K562 (cell line): Measurements from ENCODE around the gene SLCO3A1. TPM values are rescaled to one million over a fixed set of nuclear protein-coding genes. Genes with fewer than 3 reads are reported as not detected.

Experiments
- ATAC-seq: fragments of 200-7000 bp; cut with Tn5 transposase; 3 replicates; pipeline ENCODE4 v1.9.1; 2020; ENCODE audit warnings: moderate library complexity
- BruUV-seq: library from RNA; stranded (reverse); fragments of 400-500 nt; replicated peaks from 2 replicates; lab custom pipeline; 2021; lab: Mats Ljungman, UMichigan
- CTCF ChIA-PET: fragments of 300-600 bp; formaldehyde crosslinking; extraction: SDS; loops from one replicate; lab custom pipeline; 2021; ENCODE audit warnings: low intra/inter-chr PET ratio; lab: Yijun Ruan, JAX
- POLR2A ChIA-PET: fragments of 300-600, 350-650 bp; sonication (Branson Sonifier 250); formaldehyde crosslinking; extraction: SDS; loops from one replicate; lab custom pipeline; 2021; ENCODE audit warnings: antibody characterized with exemption, inconsistent platforms; lab: Yijun Ruan, JAX
- DNase-seq, 4 experiments: peaks; one replicate each; pipeline versions ENCODE4 v3.0.0 to v3.0.0-alpha.2; 2011 to 2018; ENCODE audit warnings: low spot score in 3 of 4, mixed read lengths in 3 of 4; ENCODE audit errors: extremely low read depth in 1 of 4
- FAIRE-seq: peaks from 2 replicates; lab custom pipeline; 2011; peaks lifted over from hg19 to GRCh38; lab: Jason Lieb, UNC
- H2AFZ ChIP-seq: 2 replicates; pipeline ENCODE4 v1.6.0; 2011; ENCODE audit warnings: low read depth, low read length, control low read depth, inconsistent platforms
- H3K27ac ChIP-seq: fragments of 200-600 bp; 3 replicates; pipeline ENCODE4 v1.8.0; 2011; ENCODE audit warnings: low read depth, mild to moderate bottlenecking, control low read depth, inconsistent platforms, low read length, moderate library complexity, mixed read lengths; ENCODE audit errors: extremely low read depth
- H3K27me3 ChIP-seq, 2 experiments: fragments of 300-600 bp in 1 of 2; 2 replicates in 1 of 2; 3 replicates in 1 of 2; pipeline versions ENCODE4 v1.6.0 to v1.8.0; 2011; ENCODE audit warnings: inconsistent platforms in 2 of 2, low read length in 2 of 2, mild to moderate bottlenecking in 1 of 2, mixed read lengths in 1 of 2, moderate library complexity in 1 of 2; ENCODE audit not compliant: control insufficient read depth in 2 of 2, insufficient read depth in 2 of 2
- H3K36me3 ChIP-seq: fragments of 300-600 bp; 3 replicates; pipeline ENCODE4 v1.8.0; 2011; ENCODE audit warnings: mild to moderate bottlenecking, low read length, inconsistent platforms; ENCODE audit not compliant: control insufficient read depth, insufficient read depth
- H3K4me1 ChIP-seq, 2 experiments: fragments of 200-600 bp in 1 of 2; replicated peaks in 1 of 2; 2 replicates in 1 of 2; 3 replicates in 1 of 2; pipeline versions ENCODE4 v1.5.1 to v1.8.0; 2011; ENCODE audit warnings: inconsistent platforms in 2 of 2, low read length in 2 of 2, mild to moderate bottlenecking in 1 of 2, mixed read lengths in 1 of 2, moderate library complexity in 1 of 2; ENCODE audit not compliant: control insufficient read depth in 2 of 2, insufficient read depth in 2 of 2
- H3K4me2 ChIP-seq: 2 replicates; pipeline ENCODE4 v1.6.1; 2011; ENCODE audit warnings: low read length, control low read depth, inconsistent platforms, mixed read lengths; ENCODE audit not compliant: insufficient read depth
- H3K4me3 ChIP-seq: fragments of 200-600 bp; sonication (generic), shearing (Covaris generic); 2 replicates; pipeline ENCODE4 v1.5.1; 2016; ENCODE audit warnings: control low read depth, inconsistent platforms
- H3K79me2 ChIP-seq: fragments of 200-600 bp; 3 replicates; pipeline ENCODE4 v1.8.0; 2011; ENCODE audit warnings: low read length, inconsistent platforms; ENCODE audit not compliant: control insufficient read depth, insufficient read depth
- H3K9ac ChIP-seq, 2 experiments: 2 replicates each; pipeline versions ENCODE4 v1.6.0 to v1.6.1; 2011; ENCODE audit warnings: low read depth in 2 of 2, low read length in 2 of 2, control low read depth in 1 of 2, inconsistent platforms in 1 of 2, mild to moderate bottlenecking in 1 of 2, mixed read lengths in 1 of 2; ENCODE audit not compliant: insufficient read depth in 1 of 2
- H3K9me1 ChIP-seq: one replicate; pipeline ENCODE4 v1.6.0; 2011; ENCODE audit warnings: inconsistent platforms, mild to moderate bottlenecking, low read length, moderate library complexity; ENCODE audit not compliant: control insufficient read depth, insufficient read depth
- H3K9me3 ChIP-seq: replicated peaks from 2 replicates; pipeline ENCODE4 v1.5.1; 2011; ENCODE audit warnings: low read depth, low read length, inconsistent platforms; ENCODE audit not compliant: control insufficient read depth, insufficient read depth
- H4K20me1 ChIP-seq: replicated peaks from 2 replicates; pipeline ENCODE4 v1.6.1; 2011; ENCODE audit warnings: low read length, inconsistent platforms, mixed read lengths; ENCODE audit not compliant: control insufficient read depth, insufficient read depth
- ARHGAP35 ChIP-seq: fragments of 450-650 bp; IDR thresholded peaks from 2 replicates; pipeline ENCODE4 v1.6.1; 2018; ENCODE audit not compliant: partially characterized antibody
- ESRRA ChIP-seq: fragments of 450-650 bp; IDR thresholded peaks from 2 replicates; pipeline ENCODE4 v1.6.1; 2014; ENCODE audit warnings: low read depth, mild to moderate bottlenecking, moderate library complexity, borderline replicate concordance
- NFE2L1 ChIP-seq: fragments of 450-650 bp; IDR thresholded peaks from 2 replicates; pipeline ENCODE4 v1.6.1; 2016; ENCODE audit warnings: missing genetic modification characterization, low read depth, mild to moderate bottlenecking, missing compliant biosample characterization, moderate library complexity, borderline replicate concordance
- PHF20 ChIP-seq: fragments of 450-650 bp; IDR thresholded peaks from 2 replicates; pipeline ENCODE4 v1.6.1; 2018; ENCODE audit not compliant: partially characterized antibody
- RAD21 ChIP-seq, 2 experiments: fragments of 250-450 bp in 1 of 2; fragments of 450-650 bp in 1 of 2; sonication (Bioruptor Pico) in 1 of 2; formaldehyde crosslinking in 1 of 2; IDR thresholded peaks in 1 of 2; conservative IDR thresholded peaks in 1 of 2; 2 replicates each; pipeline versions ENCODE4 v1.4.0 to v1.8.0; 2020 to 2022; ENCODE audit warnings: mild to moderate bottlenecking in 2 of 2, moderate library complexity in 1 of 2
- RBM39 ChIP-seq: fragments of 200-400 bp; formaldehyde crosslinking; optimal IDR thresholded peaks from 2 replicates; pipeline ENCODE3; 2018; ENCODE audit warnings: low read depth, low read length
- RNF2 ChIP-seq: sonication (generic); IDR thresholded peaks from 2 replicates; pipeline ENCODE4 v1.6.1; 2016
- SMC3 ChIP-seq: conservative IDR thresholded peaks from 2 replicates; pipeline ENCODE4 v1.6.1; 2011; ENCODE audit warnings: low read depth, low read length, improper control_type of control experiment; ENCODE audit not compliant: insufficient read depth
- SRSF7 ChIP-seq: fragments of 200-400 bp; formaldehyde crosslinking; optimal IDR thresholded peaks from 2 replicates; pipeline ENCODE3; 2017; ENCODE audit warnings: mild to moderate bottlenecking, low read depth, low read length
- TCF3 ChIP-seq: sonication (generic); formaldehyde crosslinking; IDR thresholded peaks from 2 replicates; pipeline ENCODE4 v1.4.0; 2020; ENCODE audit warnings: mild to moderate bottlenecking, missing genetic modification reagents
- ZFP30 ChIP-seq: fragments of 250-450 bp; sonication (Bioruptor Pico); IDR thresholded peaks from 2 replicates; pipeline ENCODE4 v1.8.0; 2022; ENCODE audit warnings: moderate library complexity, mild to moderate bottlenecking, inconsistent platforms, borderline replicate concordance
- ZNF124 ChIP-seq: sonication (generic); formaldehyde crosslinking; IDR thresholded peaks from 2 replicates; pipeline ENCODE4 v1.8.1; 2022; ENCODE audit warnings: missing genetic modification reagents
- WGBS: fragments of 100-300 bp; shearing (Covaris generic); methylation state at CpG from one replicate; pipeline ENCODE4 v1.1.6; 2016; ENCODE audit warnings: low coverage, mixed read lengths; ENCODE audit not compliant: insufficient coverage; ENCODE audit errors: missing lambda C conversion rate; 5-methylcytosine and 5-hydroxymethylcytosine counted together
- in situ Hi-C: fragments of 300-500 bp; cut with MboI; formaldehyde crosslinking; loops from 4 replicates; pipeline ENCODE4 v1.15.0; 2018; ENCODE audit warnings: inconsistent platforms, mixed read lengths
- intact Hi-C: fragments of 100-400 bp; cut with micrococcal nuclease; formaldehyde crosslinking; loops from 2 replicates; pipeline ENCODE4 v1.14.2; 2022
- polyA plus RNA-seq, 8 experiments: library from polyadenylated mRNA; depleted of rRNA in 4 of 8; stranded (reverse) in 5 of 8; unstranded in 3 of 8; fragments of >200 nt; fragmentation: Nextera tagmentation in 2 of 8; fragmentation: Illumina TruSeq in 1 of 8; extraction: Ambion mirVana in 2 of 8; extraction: Trizol in 1 of 8; gene quantifications; 2 replicates each; pipeline versions ENCODE4 v1.2.1 to v1.2.3, GENCODE V29; 2011 to 2014; ENCODE audit warnings: inconsistent platforms in 1 of 8, missing spikeins in 1 of 8
- total RNA-seq, 7 experiments: library from RNA; depleted of rRNA in 6 of 7; stranded (reverse); fragments of >200 nt in 6 of 7; fragmentation: Illumina TruSeq in 2 of 7; extraction: Trizol in 2 of 7; gene quantifications; 2 replicates each; pipeline versions ENCODE4 v1.2.1 to v1.2.3, GENCODE V29; 2011 to 2021; ENCODE audit warnings: low replicate concordance in 1 of 7
- TF ChIP-seq, protein P1 (sequence below): fragments of 250-450 bp; sonication (Bioruptor Pico); IDR thresholded peaks from 2 replicates; pipeline ENCODE4 v1.9.0; 2021; ENCODE audit warnings: mild to moderate bottlenecking
- TF ChIP-seq, protein P2 (sequence below), 2 experiments: fragments of 450-650 bp; IDR thresholded peaks; 2 replicates each; pipeline ENCODE4 v1.6.1; 2018; ENCODE audit warnings: mild to moderate bottlenecking in 2 of 2, low read depth in 1 of 2; ENCODE audit not compliant: partially characterized antibody in 2 of 2
- TF ChIP-seq, protein P3 (sequence below): fragments of 250-450 bp; sonication (Bioruptor Pico); IDR thresholded peaks from 2 replicates; pipeline ENCODE4 v1.8.0; 2022; ENCODE audit warnings: moderate library complexity, mild to moderate bottlenecking, inconsistent platforms
- TF ChIP-seq, protein P4 (sequence below): fragments of 250-450 bp; sonication (Bioruptor Pico); IDR thresholded peaks from 2 replicates; pipeline ENCODE4 v1.8.0; 2022; ENCODE audit warnings: inconsistent platforms

SLCO3A1 gene
- total and polyA plus RNA-seq, 9 of the 15 experiments (the other 6 are each of a cell fraction or from before 2014, with no cell fraction given), result 0.01 to 0.84 (median 0.06) TPM; not detected in 3

DNA sequence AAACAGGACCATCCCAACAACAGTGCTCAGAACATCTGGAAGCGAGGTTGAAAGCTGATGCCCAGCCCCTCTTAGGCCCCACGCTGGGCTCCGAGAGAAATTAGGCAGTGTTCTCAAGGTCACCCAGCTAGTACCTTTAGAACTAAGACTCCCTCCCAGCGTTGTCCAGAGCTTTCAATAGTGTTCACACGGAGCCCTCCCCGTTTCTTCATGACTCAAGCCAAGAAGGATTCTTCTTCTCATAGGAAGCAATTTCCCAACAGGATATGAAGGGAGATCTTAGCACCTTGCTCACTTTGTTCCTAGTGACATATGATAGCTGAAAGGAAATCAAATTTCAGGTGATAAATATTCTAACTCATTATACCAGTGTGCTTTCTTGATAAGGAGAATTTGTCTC lies 296.0 kb downstream of the SLCO3A1 start (continued):
- no peak for TF ChIP-seq TCF3 (CRISPR knock-in tag)
- TF ChIP-seq RBM39, result no peak
- TF ChIP-seq, protein P1, sequence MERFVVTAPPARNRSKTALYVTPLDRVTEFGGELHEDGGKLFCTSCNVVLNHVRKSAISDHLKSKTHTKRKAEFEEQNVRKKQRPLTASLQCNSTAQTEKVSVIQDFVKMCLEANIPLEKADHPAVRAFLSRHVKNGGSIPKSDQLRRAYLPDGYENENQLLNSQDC (CRISPR knock-in tag), result no peak
- no peak for TF ChIP-seq ESRRA
- TF ChIP-seq, protein P2, sequence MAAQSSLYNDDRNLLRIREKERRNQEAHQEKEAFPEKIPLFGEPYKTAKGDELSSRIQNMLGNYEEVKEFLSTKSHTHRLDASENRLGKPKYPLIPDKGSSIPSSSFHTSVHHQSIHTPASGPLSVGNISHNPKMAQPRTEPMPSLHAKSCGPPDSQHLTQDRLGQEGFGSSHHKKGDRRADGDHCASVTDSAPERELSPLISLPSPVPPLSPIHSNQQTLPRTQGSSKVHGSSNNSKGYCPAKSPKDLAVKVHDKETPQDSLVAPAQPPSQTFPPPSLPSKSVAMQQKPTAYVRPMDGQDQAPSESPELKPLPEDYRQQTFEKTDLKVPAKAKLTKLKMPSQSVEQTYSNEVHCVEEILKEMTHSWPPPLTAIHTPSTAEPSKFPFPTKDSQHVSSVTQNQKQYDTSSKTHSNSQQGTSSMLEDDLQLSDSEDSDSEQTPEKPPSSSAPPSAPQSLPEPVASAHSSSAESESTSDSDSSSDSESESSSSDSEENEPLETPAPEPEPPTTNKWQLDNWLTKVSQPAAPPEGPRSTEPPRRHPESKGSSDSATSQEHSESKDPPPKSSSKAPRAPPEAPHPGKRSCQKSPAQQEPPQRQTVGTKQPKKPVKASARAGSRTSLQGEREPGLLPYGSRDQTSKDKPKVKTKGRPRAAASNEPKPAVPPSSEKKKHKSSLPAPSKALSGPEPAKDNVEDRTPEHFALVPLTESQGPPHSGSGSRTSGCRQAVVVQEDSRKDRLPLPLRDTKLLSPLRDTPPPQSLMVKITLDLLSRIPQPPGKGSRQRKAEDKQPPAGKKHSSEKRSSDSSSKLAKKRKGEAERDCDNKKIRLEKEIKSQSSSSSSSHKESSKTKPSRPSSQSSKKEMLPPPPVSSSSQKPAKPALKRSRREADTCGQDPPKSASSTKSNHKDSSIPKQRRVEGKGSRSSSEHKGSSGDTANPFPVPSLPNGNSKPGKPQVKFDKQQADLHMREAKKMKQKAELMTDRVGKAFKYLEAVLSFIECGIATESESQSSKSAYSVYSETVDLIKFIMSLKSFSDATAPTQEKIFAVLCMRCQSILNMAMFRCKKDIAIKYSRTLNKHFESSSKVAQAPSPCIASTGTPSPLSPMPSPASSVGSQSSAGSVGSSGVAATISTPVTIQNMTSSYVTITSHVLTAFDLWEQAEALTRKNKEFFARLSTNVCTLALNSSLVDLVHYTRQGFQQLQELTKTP (IDR thresholded peaks at IDR 0.05; ENCODE audit: low read depth in 1 of 2, partially characterized antibody in 2 of 2), result no peak

DNA sequence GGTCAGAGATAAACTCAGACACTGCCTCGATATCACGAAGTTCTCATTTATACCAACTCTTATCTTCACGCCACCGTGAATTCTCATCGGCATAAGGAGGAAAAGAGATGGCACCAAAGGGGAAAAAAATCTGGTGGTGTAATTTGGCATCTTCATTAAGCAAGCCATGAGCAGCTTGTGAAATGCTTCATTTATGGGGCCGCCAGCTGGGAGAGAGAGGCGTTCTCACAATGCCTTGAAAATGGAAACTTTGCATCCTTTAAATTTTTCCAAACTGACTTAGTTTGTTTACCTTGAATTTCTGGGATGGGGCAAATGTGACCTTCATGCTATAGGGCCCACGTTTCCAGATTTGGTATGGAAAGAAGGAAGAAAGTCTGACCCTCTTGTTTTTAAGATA lies 297.7 kb downstream of the SLCO3A1 start:
- ChIA-PET CTCF (no interaction called here), POLR2A (no interaction called here)
- H3K79me2 ChIP-seq, result no peaks in the 10 kb centered on the region
- H2AFZ ChIP-seq, result no peak overlapping the region
- no peaks in the 10 kb centered on the region for H3K36me3 ChIP-seq
- H3K9me1 ChIP-seq, result no peaks in the 10 kb centered on the region
- no peak for FAIRE-seq
- no peaks in the 10 kb centered on the region for H3K4me1 ChIP-seq
- in situ Hi-C loops, result no loop called here
- no TSS peak for BruUV-seq
- H3K27me3 ChIP-seq, result peaks cover 0 to 4% of the 10 kb centered on the region in 2 experiments; a peak in 1 of 5 replicates
- ATAC-seq, result no peak
- no peak for DNase-seq
- no peak overlapping the region for H3K9ac ChIP-seq
- no peaks in the 10 kb centered on the region for H3K9me3 ChIP-seq
- H3K27ac ChIP-seq, result no peak overlapping the region
- 1% methylated on average over 8 of the region's 8 CpGs for WGBS
- intact Hi-C loops, result no loop called here
- H4K20me1 ChIP-seq, result no peaks in the 10 kb centered on the region
- H3K4me3 ChIP-seq, result no peak overlapping the region
- no peak overlapping the region for H3K4me2 ChIP-seq
- no peak for TF ChIP-seq RNF2
- no peak for TF ChIP-seq PHF20
- no peak for TF ChIP-seq SRSF7
- no peak for TF ChIP-seq SMC3
- no peak for TF ChIP-seq ZFP30 (CRISPR knock-in tag)
- TF ChIP-seq NFE2L1 (tag), result no peak
- TF ChIP-seq, protein P3, sequence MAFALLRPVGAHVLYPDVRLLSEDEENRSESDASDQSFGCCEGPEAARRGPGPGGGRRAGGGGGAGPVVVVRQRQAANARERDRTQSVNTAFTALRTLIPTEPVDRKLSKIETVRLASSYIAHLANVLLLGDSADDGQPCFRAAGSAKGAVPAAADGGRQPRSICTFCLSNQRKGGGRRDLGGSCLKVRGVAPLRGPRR (CRISPR knock-in tag), result no peak
- TF ChIP-seq ZNF124 (CRISPR knock-in tag), result no peak
- no peak for TF ChIP-seq ARHGAP35
- TF ChIP-seq, protein P4, sequence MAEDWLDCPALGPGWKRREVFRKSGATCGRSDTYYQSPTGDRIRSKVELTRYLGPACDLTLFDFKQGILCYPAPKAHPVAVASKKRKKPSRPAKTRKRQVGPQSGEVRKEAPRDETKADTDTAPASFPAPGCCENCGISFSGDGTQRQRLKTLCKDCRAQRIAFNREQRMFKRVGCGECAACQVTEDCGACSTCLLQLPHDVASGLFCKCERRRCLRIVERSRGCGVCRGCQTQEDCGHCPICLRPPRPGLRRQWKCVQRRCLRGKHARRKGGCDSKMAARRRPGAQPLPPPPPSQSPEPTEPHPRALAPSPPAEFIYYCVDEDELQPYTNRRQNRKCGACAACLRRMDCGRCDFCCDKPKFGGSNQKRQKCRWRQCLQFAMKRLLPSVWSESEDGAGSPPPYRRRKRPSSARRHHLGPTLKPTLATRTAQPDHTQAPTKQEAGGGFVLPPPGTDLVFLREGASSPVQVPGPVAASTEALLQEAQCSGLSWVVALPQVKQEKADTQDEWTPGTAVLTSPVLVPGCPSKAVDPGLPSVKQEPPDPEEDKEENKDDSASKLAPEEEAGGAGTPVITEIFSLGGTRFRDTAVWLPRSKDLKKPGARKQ (CRISPR knock-in tag), result no peak
- no peak for TF ChIP-seq RAD21 (CRISPR knock-in tag; conservative IDR thresholded peaks at IDR 0.05 in 1 of 2, IDR thresholded peaks at IDR 0.05 in 1 of 2)
